KMS-11 (cell line): ENCODE data around the gene PPCDC.
A peak's percentile ranks its signal among the peaks of the same experiment; 100 is the strongest.

ENCODE experiments used
- H2AFZ ChIP-seq: fragments of 200-600 bp; sonication (generic); 2 replicates; pipeline ENCODE4 v1.6.1; 2016; ENCODE audit warnings: antibody characterized with exemption, mixed run types, low read depth
- H3K27ac ChIP-seq: fragments of 200-600 bp; sonication (generic); 2 replicates; pipeline ENCODE4 v1.6.1; 2016; ENCODE audit warnings: mild to moderate bottlenecking, mixed run types
- H3K27me3 ChIP-seq: fragments of 200-600 bp; sonication (generic); 2 replicates; pipeline ENCODE4 v1.6.1; 2017; ENCODE audit warnings: mild to moderate bottlenecking, low read depth, mixed run types, moderate library complexity; ENCODE audit not compliant: insufficient read depth
- H3K36me3 ChIP-seq: fragments of 200-600 bp; sonication (generic); 2 replicates; pipeline ENCODE4 v1.6.1; 2017; ENCODE audit warnings: mild to moderate bottlenecking, mixed run types; ENCODE audit not compliant: insufficient read depth
- H3K4me1 ChIP-seq: fragments of 200-600 bp; sonication (generic); 2 replicates; pipeline ENCODE4 v1.6.1; 2016; ENCODE audit warnings: mild to moderate bottlenecking, low read depth, mixed run types; ENCODE audit not compliant: poor library complexity, severe bottlenecking
- H3K4me2 ChIP-seq: fragments of 200-600 bp; sonication (generic); 2 replicates; pipeline ENCODE4 v1.7.0; 2016; ENCODE audit warnings: mild to moderate bottlenecking, mixed run types
- H3K4me3 ChIP-seq: fragments of 200-600 bp; sonication (generic); IDR thresholded peaks from 2 replicates; pipeline ENCODE4 v1.6.1; 2017; ENCODE audit warnings: low read depth, low read length, mixed read lengths; ENCODE audit not compliant: insufficient read depth
- H3K79me2 ChIP-seq: fragments of 200-600 bp; sonication (generic); 2 replicates; pipeline ENCODE4 v1.6.1; 2016; ENCODE audit warnings: low read depth, mixed run types; ENCODE audit not compliant: insufficient read depth
- H3K9ac ChIP-seq: fragments of 200-600 bp; sonication (generic); 2 replicates; pipeline ENCODE4 v1.6.1; 2016; ENCODE audit warnings: mild to moderate bottlenecking, mixed run types
- H4K20me1 ChIP-seq: fragments of 200-600 bp; sonication (generic); 2 replicates; pipeline ENCODE4 v1.6.1; 2016; ENCODE audit warnings: mild to moderate bottlenecking, mixed run types; ENCODE audit not compliant: insufficient read depth
- TF ChIP-seq, protein P1 (sequence below): fragments of 200-600 bp; sonication (generic); conservative IDR thresholded peaks from 2 replicates; pipeline ENCODE4 v1.6.1; 2017; ENCODE audit warnings: low read depth, mild to moderate bottlenecking, antibody characterized with exemption, low read length, moderate library complexity, mixed read lengths

The PPCDC gene

DNA sequence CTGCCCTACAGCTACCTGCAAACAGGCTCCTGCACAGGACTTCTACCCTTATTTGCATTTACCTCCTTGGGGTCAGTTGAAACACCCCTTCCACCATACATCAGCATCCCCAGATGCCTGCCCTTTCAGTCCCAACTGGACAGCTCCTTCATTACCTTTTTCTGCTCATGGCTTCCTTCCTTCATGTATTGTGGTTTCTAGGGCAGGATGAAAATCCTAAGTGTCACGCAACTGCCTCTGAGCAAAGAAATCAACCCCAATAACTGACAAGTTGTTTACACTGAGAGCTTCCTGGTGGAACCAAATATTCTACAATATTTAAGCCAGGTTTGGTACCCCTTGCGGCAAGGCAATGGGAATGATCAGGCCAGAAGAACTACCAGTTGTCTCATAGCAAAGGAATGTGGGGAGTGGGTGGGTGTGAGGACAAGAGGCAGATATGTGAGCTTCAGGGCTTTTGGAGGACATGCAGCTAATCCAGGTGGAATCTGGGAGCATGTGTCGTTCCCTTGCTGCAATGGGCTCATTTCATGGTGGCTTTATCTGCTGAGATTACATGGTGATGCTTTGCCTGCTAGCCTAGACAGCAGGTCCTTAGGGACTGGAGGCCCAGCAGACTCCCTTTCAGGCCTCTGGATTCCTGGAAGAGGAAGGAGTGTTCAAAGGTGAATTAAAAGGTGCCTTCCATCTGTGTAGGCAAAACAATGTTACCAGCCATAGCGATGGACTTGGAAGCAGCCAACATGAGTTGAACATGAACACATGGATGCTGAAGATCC lies 34.9 kb downstream of the PPCDC start:
- no peaks in the 10 kb centered on the region for H3K36me3 ChIP-seq
- H3K4me2 ChIP-seq, result no peak overlapping the region
- no peak overlapping the region for H3K27ac ChIP-seq
- no peak overlapping the region for H3K9ac ChIP-seq
- TF ChIP-seq, protein P1, sequence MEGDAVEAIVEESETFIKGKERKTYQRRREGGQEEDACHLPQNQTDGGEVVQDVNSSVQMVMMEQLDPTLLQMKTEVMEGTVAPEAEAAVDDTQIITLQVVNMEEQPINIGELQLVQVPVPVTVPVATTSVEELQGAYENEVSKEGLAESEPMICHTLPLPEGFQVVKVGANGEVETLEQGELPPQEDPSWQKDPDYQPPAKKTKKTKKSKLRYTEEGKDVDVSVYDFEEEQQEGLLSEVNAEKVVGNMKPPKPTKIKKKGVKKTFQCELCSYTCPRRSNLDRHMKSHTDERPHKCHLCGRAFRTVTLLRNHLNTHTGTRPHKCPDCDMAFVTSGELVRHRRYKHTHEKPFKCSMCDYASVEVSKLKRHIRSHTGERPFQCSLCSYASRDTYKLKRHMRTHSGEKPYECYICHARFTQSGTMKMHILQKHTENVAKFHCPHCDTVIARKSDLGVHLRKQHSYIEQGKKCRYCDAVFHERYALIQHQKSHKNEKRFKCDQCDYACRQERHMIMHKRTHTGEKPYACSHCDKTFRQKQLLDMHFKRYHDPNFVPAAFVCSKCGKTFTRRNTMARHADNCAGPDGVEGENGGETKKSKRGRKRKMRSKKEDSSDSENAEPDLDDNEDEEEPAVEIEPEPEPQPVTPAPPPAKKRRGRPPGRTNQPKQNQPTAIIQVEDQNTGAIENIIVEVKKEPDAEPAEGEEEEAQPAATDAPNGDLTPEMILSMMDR, result no peak
- no peaks in the 10 kb centered on the region for H3K79me2 ChIP-seq
- no peaks in the 10 kb centered on the region for H4K20me1 ChIP-seq
- no peak overlapping the region for H3K4me3 ChIP-seq
- H3K4me1 ChIP-seq, result peaks cover 68% of the 10 kb centered on the region
- no peaks in the 10 kb centered on the region for H3K27me3 ChIP-seq
- no peak overlapping the region for H2AFZ ChIP-seq

DNA sequence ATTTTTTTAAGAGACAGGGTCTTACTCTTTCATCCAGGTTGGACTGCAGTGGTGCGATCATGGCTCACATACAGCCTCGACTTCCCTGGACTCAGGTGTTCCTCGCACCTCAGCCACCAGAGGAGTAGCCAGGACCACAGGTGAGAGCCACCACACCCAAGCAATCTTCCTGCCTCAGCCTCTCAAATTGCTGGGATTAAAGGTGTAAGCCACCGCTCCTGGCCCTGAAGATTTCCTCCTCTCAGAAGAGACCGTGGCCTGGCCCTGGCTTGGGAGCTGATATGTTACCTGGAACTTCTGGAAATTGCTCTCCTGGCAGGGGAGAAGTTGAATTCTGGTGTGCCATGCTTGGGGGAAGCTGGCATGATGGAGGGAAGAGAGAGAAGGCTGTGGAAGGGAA lies 36.2 kb downstream of the PPCDC start:
- H3K36me3 ChIP-seq, result no peaks in the 10 kb centered on the region
- TF ChIP-seq, protein P1, result no peak
- peaks cover 64% of the 10 kb centered on the region for H3K4me1 ChIP-seq
- no peak overlapping the region for H3K4me2 ChIP-seq
- no peaks in the 10 kb centered on the region for H4K20me1 ChIP-seq
- H2AFZ ChIP-seq, result no peak overlapping the region
- no peaks in the 10 kb centered on the region for H3K79me2 ChIP-seq
- H3K4me3 ChIP-seq, result no peak overlapping the region
- H3K27me3 ChIP-seq, result no peaks in the 10 kb centered on the region
- H3K9ac ChIP-seq, result no peak overlapping the region
- no peak overlapping the region for H3K27ac ChIP-seq

DNA sequence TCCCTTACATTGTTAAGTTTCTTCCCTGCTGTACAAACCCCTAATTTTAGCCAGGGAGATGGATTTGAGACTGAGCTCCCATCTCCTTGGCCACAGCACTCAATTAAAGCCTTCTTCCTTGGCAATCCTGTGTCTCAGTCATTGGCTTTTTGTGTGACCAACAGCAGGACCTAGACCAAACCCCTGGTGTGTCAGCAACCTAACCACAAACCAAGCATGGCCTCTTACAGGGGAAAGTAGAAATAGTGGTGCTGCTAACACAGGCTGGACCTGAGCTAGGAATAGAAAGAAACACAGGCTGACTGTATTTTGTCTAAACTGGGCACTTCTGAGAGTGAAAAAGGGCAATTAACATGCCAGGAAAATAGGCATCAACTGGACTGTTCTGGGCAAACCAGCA lies 37.9 kb downstream of the PPCDC start:
- no peak overlapping the region for H2AFZ ChIP-seq
- H3K4me1 ChIP-seq, result peaks cover 64% of the 10 kb centered on the region
- H3K27ac ChIP-seq, result peak overlapping the region; percentile 10; the same call in 1 of the 2 replicates
- no peaks in the 10 kb centered on the region for H3K36me3 ChIP-seq
- H3K4me2 ChIP-seq, result peak overlapping the region; percentile 41
- H3K79me2 ChIP-seq, result no peaks in the 10 kb centered on the region
- no peaks in the 10 kb centered on the region for H4K20me1 ChIP-seq
- no peak overlapping the region for H3K4me3 ChIP-seq
- no peak overlapping the region for H3K9ac ChIP-seq
- H3K27me3 ChIP-seq, result no peaks in the 10 kb centered on the region
- TF ChIP-seq, protein P1, result no peak

DNA sequence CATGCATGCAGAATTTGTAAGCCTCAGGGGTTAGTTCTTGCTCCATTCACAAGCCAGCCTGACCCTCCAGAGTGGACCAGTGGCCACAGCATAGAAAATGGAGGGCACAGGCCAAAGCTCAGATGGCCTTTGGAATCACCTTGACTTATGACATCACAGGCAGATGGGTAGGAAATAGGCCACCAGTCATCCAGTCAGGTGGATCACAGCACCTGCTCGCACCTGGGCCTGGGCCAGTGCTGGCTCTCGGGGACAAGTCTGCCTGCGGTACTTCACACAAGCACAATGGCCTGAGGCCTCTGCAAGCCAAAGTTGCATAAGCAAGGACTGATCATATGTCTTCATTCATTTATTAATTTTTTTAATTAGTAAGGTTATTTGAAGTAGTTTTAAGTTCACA lies 39.3 kb downstream of the PPCDC start:
- Histone ChIP-seq H4K20me1 (no peaks in the 10 kb centered on the region), H3K27me3 (no peaks in the 10 kb centered on the region), H2AFZ (no peak overlapping the region), H3K9ac (no peak overlapping the region), H3K4me3 (no peak overlapping the region), H3K27ac (no peak overlapping the region), H3K79me2 (no peaks in the 10 kb centered on the region), H3K4me1 (peaks cover 70% of the 10 kb centered on the region), H3K36me3 (no peaks in the 10 kb centered on the region), H3K4me2 (0 out of 2 replicates have a peak overlapping the region, but pooled peaks have one; percentile 41)
- TF ChIP-seq, protein P1, result no peak
